Fibroblast of skin of right quadriceps (primary cell): Measurements from ENCODE around the gene PTPRA.
A peak's percentile ranks its signal among the peaks of the same experiment; 100 is the strongest.
"Not testable (repeated sequence)": the region's sequence is repeated elsewhere in the genome, so short reads cannot be mapped to it uniquely, and the experiment has no call there.

Experiments used
- DNase-seq: peaks from one replicate; pipeline ENCODE4 v3.0.0-alpha.2; 2013

PTPRA gene, protein sequence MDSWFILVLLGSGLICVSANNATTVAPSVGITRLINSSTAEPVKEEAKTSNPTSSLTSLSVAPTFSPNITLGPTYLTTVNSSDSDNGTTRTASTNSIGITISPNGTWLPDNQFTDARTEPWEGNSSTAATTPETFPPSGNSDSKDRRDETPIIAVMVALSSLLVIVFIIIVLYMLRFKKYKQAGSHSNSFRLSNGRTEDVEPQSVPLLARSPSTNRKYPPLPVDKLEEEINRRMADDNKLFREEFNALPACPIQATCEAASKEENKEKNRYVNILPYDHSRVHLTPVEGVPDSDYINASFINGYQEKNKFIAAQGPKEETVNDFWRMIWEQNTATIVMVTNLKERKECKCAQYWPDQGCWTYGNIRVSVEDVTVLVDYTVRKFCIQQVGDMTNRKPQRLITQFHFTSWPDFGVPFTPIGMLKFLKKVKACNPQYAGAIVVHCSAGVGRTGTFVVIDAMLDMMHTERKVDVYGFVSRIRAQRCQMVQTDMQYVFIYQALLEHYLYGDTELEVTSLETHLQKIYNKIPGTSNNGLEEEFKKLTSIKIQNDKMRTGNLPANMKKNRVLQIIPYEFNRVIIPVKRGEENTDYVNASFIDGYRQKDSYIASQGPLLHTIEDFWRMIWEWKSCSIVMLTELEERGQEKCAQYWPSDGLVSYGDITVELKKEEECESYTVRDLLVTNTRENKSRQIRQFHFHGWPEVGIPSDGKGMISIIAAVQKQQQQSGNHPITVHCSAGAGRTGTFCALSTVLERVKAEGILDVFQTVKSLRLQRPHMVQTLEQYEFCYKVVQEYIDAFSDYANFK

DNA sequence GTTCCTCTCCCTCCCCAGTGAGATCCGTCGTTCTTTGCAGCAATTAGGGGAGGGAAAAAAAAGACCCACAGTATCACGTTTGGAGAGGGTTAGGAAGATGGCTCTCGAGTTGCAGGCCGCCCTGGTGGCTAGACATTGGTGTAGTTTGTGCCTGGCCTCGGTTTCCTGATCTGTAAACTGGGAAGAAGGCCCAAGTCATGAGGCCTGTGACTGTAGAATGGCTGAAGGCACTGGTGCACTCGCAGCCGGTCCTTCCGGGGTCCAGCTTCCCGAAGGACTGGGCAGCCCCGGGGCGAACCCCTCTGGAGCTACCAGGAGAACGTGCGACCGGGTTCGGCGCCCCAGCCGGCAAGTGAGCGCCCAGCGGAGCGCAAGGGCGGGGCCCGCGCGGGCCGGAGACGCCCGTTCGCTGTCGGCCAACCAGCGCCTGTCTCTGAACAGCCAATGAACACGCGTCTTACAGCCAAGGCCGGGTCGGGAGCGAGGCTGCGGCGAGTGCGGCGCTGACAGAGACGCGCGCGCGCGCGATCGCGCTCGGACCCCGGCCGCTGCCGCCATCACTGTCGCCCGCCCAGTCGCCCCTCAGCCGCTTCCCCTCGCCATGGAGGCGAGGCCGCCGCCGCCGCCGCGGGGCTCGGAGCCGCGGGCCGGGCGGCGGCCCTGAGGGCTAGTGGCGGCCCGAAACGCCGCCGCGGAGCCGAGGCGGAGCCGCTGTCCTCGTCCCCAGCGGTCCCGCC lies at the start of gene PTPRA:
TSS of gene PTPRA (plus strand) at position 472 of the 737 bp plus-strand sequence. CDS start 90,797 bp downstream, outside the sequence.
- peak; percentile 90 for DNase-seq

DNA sequence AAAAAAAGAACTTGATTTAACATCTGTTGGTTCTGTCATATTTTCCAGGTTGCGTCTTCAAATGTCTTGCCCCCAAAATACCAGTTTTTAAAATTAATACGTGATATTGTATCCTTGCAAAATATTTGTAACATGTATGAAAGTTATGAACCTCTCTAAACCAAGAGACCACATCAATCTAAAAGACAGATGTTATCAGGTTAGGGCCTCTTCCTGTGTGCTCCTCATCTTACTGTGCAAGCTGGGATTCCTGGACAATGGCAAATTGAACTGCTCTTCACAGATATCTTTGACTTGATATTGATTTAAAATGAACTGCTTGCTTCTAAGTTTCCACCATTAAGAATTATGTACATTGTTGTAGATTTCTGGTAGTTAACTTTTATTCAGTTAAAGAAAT lies 47.5 kb upstream of the PTPRA start:
- no peak for DNase-seq

DNA sequence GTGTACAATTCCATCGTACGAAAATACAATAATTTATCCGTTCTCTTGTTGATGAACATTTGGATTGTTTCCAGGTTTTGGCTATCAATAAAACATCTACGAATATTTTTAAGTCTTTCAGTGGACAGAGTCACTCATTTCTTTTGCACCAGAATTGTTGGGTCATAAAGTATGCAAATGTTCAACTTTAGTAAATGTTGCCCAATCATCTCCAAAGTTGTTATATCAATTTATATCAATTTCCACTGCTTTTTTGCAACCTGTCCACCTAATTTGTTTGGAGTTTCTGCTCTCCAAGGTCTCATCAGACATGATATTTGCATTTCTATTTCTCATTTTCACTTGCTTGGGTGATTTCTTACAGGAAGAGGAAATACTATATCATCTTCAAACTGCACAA lies 46.6 kb upstream of the PTPRA start:
- DNase-seq = no peak

DNA sequence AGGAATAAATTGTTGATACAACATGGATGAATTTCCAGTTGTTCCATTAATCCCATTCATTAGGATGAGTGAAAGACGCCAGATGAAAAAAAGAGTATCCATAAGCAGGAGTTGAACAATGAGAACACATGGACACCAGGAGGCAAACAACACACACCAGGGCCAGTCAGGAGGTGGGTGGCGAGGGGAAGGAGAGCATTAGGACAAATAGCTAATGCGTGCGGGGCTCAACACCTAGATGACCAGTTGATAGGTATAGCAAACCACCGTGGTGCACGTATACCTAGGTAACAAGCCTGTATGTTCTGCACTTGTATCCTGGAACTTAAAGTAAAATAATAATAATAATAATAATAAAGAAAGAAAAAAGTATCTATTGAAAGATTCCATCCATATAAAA lies 43.9 kb upstream of the PTPRA start:
- DNase-seq = no peak

DNA sequence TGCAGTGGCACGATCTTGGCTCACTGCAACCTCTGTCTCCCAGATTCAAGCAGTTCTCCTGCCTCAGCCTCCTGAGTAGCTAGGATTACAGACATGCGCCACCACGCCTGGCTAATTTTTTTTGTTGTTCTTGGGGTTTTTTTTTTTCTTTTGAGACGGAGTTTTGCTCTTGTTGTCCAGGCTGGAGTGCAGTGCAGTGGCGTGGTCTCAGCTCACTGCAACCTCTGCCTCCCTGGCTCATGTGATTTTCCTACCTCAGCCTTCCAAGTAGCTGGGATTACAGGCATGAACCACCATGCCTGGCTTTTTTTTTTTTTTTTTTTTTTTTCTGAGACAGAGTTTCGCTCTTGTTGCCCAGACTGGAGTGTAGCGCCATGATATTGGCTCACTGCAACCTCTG lies 42.1 kb upstream of the PTPRA start:
- DNase-seq = not testable (repeated sequence)

DNA sequence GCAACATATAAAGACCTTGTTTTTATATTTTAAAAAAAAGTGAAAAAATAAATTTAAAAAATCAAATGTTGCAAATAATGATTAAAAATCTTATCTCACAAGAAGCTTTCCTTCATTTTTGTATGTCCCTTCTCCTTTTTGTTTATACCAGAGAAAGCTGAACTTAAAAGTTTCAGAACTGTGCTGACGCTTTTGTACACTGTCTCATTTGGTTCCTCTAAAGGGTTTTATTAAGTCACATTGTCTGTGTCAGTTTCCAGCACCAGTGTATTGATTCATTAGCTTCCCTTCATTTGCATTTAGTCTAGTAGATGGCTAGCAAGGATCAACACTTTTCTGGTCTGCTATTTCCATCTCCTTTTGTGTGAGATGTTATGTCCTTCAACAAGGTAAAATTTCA lies 39.5 kb upstream of the PTPRA start:
- DNase-seq = no peak

DNA sequence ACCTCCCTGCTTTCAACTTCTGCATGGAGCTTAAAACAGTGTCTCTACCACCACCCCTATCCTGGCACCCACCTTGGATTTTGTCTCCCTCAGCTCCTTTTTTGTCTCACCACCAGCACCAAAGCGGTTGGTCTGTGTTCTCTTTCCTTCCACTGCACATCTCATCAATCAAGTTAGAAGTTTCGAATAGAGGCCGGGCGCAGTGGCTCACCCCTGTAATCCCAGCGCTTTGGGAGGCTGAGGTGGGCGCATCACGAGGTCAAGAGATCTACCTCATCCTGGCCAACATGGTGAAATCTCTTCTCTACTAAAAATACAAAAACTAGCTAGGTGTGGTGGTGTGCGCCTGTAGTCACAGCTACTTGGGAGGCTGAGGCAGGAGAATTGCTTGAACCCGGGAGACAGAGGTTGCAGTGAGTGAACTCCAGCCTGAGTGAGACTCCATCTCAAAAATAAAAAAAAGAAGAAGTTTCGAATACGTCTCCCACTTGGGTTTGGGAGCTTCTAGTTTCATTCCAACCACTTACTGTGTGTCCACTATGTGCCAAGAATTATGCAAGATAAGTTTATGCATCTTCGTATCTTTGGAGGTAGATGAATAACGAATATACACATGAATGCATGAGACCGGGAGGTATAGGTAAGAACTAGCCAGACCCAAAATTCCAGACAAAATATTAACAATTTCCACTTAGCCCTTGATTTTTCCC lies 38.7 kb upstream of the PTPRA start:
- no peak for DNase-seq

DNA sequence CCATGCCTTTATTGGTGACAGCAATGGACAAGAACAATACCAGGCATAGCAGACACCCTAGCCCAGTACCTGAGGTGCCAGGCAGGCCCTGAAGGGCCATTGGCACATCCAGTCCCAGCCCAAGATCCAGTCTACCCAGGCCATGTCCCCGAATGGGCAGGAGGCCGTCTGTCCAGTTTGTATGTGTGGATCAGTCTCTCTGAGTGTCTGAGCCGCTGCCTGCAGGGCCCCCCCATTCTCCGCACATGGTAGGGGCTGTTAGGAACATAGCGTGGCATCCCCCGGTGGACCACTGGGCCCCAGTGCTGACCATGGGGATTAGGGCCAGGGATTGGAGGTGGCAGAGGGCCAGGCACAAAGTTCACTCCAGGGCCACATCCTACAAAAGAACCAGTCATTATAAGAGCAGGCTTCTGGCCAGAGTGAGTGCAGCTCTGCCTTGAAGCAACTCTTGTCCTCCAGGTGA lies 37.9 kb upstream of the PTPRA start:
- no peak for DNase-seq

DNA sequence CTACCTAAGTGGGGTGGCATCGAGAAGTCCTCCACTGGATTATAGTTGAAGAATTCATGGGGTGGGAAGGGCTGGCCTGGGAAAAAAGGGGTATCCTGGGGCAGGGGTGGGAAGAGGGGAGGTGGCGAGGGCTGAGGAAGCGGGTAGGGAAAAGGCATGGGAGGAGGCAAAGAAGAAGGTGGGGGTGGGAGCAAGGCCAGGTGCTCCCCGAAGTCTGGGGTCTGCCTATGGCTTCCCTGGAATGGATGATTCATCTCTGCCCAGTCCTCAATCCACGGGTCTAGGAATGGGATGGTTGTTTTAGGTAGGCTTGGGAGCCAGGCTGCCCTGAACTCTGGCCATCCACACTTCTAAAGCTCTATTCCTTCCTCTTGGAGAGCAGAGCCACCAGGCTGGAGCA lies 37.2 kb upstream of the PTPRA start:
- no peak for DNase-seq

DNA sequence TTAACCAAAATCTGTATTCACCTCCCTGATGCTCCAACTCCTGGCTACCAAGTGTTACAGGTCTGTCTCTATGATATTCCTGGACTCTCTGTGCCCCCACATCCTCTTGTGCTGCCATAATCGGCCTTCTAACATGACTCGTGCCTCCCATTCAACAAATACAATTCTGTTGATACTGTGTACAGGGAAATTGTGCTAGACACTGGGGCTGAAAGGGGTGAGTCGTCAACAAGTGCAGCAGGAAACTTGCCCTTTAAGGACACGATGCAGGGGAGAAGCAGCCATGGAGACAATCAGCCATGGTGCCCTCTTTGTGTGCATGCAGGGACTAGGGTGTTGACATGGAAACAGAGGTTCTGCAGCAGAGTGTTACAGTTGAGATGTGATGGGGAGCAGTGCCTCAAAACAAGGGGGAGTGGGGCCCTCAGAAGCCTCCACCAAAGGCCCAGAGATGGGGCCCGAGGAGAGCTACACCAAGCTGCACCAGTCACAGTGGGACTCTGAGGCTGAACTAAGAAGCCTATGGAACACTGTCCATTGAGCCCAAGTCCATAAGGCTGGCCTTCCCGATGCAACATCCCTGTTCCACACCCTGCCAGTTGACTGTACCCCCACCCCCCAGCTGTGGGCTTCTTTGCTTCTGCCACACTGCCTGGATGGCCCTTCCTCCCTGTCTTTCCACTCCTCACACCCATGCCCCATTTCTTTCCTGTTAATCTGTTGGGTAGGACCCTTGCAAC lies 35.9 kb upstream of the PTPRA start:
- DNase-seq = no peak

DNA sequence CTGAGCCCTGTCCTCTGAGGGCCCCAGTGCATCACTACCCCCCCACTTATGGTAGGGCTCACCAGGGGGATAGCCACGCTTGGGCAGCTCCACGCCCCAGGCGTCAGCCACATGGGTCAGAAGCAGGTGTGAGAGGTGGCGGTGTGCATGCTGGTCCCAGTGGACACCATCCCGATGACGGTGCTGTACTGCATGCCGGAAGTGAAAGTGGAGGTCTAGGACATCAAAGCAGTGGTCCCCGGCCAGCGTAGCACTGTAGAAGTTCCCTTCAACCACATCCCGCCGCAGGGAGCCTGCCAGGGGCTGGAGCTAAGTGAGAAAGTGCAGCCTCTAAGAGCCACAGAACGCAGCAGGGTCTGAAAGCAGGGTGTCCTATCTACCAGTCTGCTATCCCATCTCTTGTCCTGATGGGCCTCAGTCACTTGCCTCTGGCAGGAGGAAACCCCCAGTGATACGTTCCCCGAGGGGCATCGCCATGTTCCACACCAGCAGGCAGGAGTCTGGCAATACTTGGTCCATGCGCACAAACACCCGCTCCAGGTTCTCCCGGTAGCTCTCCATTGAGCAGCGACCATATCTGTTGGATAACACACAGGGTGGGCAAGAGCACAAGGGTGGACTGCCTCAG lies 35.0 kb upstream of the PTPRA start:
- DNase-seq = no peak

DNA sequence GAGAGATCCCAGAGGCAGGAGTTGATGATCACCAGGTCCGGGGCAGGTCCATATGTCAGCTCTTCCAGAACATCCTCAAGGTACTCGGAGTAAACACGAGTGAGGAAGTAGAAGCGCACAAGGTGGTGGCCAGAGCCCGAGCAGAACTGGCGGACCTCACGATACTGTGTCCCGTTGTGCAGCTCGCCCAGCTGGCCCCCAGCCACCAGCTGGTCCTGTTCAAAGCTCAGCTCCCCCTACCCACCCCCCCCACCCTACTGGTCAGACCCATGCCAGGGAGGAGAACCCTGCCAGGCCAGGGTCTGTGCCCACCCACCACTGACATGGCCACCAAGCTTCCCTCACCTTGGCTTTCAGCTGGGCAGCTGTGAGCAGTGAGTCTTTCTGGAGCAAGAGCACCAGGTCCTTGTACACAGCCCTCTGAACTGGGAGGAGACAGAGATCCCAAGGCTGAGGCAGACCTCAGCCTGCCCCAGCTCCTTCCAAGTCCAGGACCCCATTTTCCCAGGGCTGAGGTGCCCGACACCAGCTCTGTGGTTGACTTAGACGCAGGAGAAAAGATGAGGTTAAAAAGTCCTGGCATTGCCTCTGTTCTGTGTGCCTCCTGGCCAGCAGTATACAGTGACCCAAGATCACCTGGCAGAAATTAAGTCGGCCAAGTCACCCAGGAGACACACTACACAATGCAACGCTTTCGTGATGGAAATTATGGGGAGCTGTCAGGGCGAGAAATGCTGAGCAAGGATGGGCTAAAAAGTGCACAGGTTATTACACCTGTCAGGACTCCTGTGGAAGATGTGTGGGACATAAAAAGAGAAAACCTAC lies 34.2 kb upstream of the PTPRA start:
- no peak for DNase-seq

DNA sequence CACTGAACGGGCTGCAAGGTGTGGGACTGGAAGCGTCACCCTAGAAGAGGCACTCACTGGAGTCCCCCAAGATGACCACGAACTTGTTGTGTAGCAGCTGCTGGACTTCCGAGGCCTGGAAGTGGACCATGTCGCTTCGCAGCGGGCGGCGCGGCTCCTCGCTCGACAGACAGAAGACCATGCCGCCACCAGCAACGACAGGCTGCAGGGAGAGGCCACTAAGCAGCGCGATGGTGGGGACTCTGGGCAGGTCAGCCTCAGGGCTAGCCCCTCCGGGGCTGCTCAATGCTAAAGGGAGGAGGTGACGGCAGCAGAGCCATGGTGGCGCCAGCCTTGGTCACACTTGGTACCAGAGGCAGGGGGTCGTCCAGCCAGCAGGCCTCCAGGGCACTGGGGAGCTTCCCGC lies 33.5 kb upstream of the PTPRA start:
- DNase-seq = no peak

DNA sequence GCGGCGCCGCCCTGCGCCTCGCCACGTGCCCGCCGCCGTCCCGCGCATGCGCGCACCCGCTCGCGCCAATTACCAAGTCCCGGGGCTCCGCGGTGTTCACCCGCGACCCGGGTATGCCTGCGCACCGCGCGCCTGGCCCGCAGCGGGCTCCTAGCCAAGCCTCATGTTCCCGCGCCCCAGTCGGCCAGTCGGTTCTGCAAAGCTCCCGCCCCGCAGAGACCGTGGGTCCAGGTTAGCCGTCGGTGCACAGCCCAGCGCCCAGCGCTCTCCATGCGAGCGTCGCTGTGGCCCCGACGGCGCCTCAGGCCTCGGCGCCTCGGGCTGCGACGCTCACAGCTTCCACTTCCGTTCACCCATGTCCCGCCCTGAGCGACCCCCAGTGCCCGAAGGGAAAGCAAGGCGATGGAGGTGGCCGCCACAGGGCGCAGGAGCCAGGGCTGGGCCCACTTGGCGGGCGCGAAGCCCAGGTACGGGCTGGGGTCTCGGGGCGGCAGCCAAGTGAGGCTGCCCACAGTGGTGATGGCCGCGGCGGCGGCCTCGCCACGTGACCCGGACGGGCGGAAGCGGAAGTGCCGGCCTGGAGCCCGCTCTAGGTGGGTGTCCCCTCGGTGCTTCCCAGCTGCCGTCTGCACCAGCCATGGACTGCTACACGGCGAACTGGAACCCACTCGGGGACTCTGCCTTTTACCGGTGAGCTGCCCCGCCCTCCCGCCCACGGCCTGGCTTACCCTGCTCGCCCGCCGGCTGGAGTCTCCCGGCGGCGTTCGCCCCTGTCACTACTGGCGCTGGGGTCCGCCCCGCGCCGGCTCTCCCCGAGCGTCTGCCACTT lies 32.9 kb upstream of the PTPRA start, which contains the start of the genes PCED1A and VPS16:
TSS of gene PCED1A (minus strand) at position 518 of the 829 bp plus-strand sequence. CDS start 743 bp downstream, outside the sequence.
TSS of gene VPS16 (plus strand) at position 608 of the 829 bp plus-strand sequence. CDS start at position 638, 30 bp downstream.
- DNase-seq = peak; percentile 87

DNA sequence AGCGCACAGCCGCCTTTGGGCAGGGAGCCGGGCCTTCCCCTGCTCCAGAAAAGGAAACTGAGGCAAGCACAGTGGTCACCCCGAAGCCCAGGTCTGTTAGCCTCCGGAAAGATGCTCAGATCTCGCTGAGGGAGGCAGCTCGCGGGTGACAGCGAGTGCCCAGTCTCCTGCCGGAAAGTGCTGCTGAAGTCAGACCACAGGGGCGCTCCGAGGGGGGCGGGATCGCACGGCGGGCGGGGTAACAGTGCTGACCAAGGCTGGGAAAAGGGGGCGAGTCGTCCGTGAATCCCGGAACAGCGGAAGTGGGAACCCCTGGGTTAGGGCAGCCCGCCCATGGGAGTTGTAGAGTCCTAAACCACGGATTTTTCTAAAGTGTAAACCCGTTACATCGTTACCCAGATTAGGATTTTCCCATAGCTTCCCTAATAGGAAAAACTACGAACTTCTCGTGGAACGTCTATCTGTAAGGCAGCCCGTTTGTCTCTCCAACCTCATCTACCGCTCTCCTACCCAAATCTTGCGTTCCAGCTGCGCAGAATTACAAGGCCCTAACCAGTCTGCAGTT lies 32.2 kb upstream of the PTPRA start:
- peak; percentile 69 for DNase-seq

DNA sequence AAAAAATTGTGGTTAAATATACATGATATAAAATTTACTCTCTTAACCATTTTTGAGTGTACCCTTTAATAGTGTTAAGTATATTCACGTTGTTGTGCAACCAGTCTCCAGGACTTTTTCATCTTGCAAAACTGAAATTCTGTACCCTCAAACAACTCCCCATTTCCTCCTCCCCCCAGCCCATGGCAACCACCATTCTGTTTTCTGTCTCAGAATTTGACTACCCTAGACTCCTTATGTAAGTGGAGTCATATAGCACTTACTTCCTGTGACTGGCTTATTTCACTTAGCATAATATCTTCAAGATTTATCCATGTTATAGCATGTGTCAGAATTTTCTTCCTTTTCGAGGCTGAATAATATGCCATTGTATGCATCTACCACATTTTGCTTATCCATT lies 27.7 kb upstream of the PTPRA start:
- no peak for DNase-seq

DNA sequence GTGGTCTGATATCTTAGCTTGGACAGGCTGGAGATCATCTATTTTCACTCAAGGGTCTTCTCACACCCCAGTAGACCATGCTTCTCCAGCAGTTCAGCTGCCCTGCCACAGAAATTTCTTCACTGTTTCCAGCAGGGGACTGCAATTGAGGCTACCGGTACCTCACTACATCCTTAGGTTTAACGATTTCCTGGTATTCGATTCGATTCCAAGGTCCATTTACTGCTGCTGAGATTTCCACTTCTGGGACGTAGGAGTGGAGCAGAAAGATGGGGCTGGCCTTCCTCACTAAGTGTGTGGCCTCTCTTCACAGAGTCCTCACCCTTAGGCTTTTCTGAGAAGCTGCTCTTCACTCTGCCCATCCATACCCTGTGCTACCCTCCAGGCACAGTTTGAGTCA lies 26.6 kb upstream of the PTPRA start:
- no peak for DNase-seq

DNA sequence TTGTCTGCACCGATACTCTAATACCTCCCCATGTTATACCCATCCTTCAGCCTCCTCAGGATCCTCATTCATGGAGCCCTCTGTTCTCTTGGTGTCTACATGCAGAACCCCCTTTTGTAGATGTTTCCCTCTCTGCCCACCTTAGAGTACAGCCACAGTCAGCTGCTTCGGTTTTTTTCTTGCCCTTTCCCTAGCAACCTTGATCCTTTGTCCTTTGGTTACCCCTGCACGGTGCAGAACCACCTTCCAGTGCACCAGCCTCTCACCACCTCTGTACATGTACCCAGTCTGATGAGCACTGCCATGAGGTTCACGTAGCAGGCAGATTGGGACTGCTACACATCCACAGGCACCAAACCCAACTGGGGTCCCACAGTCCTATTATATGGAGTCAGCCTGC lies 25.5 kb upstream of the PTPRA start:
- DNase-seq = no peak

DNA sequence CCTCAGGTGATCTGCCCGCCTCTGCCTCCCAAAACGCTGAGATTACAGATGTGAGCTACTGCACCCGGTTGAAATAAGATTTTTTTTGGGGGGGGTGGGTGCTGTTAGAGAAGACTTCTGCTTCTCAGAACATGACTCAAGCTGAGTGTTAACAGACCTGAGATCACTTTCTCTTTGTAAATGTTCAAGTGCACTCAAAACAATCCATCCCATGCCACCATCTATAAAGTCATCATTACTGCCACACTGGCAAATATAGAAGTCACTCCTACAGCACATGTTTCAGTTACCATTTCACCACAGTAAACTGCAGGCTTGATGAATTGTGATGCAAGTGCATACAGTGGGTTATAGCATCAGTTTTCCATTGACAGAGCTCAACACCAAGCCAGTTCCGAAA lies 23.8 kb upstream of the PTPRA start:
- no peak for DNase-seq
